IMR-90 (cell line): ENCODE data around the gene PAN3. TPM values are rescaled to one million over a fixed set of nuclear protein-coding genes. Genes with fewer than 3 reads are reported as not detected.

ENCODE experiments used
- ATAC-seq: fragments of 200-7000 bp; cut with Tn5 transposase; 2 replicates; pipeline ENCODE4 v1.9.1; 2020; ENCODE audit warnings: low read depth, mild to moderate bottlenecking, moderate library complexity
- BruUV-seq: library from RNA; stranded (reverse); fragments of 400-500 nt; replicated peaks from 2 replicates; lab custom pipeline; 2021; lab: Mats Ljungman, UMichigan
- CTCF ChIA-PET: fragments of 300-600 bp; formaldehyde crosslinking; extraction: SDS; loops from one replicate; lab custom pipeline; 2021; ENCODE audit warnings: antibody characterized with exemption; lab: Yijun Ruan, JAX
- POLR2A ChIA-PET: fragments of 300-600 bp; sonication (Branson Sonifier 250); formaldehyde crosslinking; loops from one replicate; lab custom pipeline; 2022; ENCODE audit warnings: antibody characterized with exemption; ENCODE audit not compliant: unreplicated experiment; lab: Charles Lee
- DNase-seq: peaks from one replicate; pipeline ENCODE4 v3.0.0; 2013
- H2AFZ ChIP-seq: replicated peaks from 2 replicates; pipeline ENCODE3; 2013; ENCODE audit warnings: low read length, mild to moderate bottlenecking; ENCODE audit not compliant: poor library complexity
- H2AK5ac ChIP-seq: 2 replicates; pipeline ENCODE4 v1.6.1; 2013; ENCODE audit warnings: low read depth, low read length, inconsistent platforms
- H2AK9ac ChIP-seq: replicated peaks from 2 replicates; pipeline ENCODE3; 2013; ENCODE audit warnings: mild to moderate bottlenecking, low read depth, low read length, moderate library complexity; ENCODE audit not compliant: poor library complexity
- H2BK120ac ChIP-seq: 2 replicates; pipeline ENCODE4 v1.6.1; 2013; ENCODE audit warnings: low read depth, low read length, inconsistent platforms
- H2BK15ac ChIP-seq: 3 replicates; pipeline ENCODE4 v1.6.1; 2013; ENCODE audit warnings: low read depth, low read length, inconsistent platforms
- H2BK20ac ChIP-seq: 2 replicates; pipeline ENCODE4 v1.6.1; 2013; ENCODE audit warnings: low read depth, mild to moderate bottlenecking, inconsistent platforms, low read length, moderate library complexity
- H2BK5ac ChIP-seq: 2 replicates; pipeline ENCODE4 v1.6.1; 2013; ENCODE audit warnings: mild to moderate bottlenecking, low read depth, low read length, inconsistent platforms; ENCODE audit not compliant: poor library complexity, severe bottlenecking
- H3K14ac ChIP-seq: replicated peaks from 2 replicates; pipeline ENCODE4 v1.6.1; 2013; ENCODE audit warnings: low read depth, low read length, inconsistent platforms
- H3K18ac ChIP-seq: 2 replicates; pipeline ENCODE4 v1.6.1; 2013; ENCODE audit warnings: low read depth, low read length, control low read depth
- H3K23ac ChIP-seq: 2 replicates; pipeline ENCODE4 v1.6.1; 2013; ENCODE audit warnings: low read depth, low read length, inconsistent platforms
- H3K27ac ChIP-seq: 2 replicates; pipeline ENCODE4 v1.5.1; 2013; ENCODE audit warnings: mild to moderate bottlenecking, control low read depth, low read length; ENCODE audit not compliant: insufficient read depth
- H3K27me3 ChIP-seq: 2 replicates; pipeline ENCODE4 v1.6.1; 2013; ENCODE audit warnings: low read length; ENCODE audit not compliant: control insufficient read depth, insufficient read depth
- H3K36me3 ChIP-seq: 2 replicates; pipeline ENCODE4 v1.6.1; 2013; ENCODE audit warnings: low read length, mixed read lengths; ENCODE audit not compliant: control insufficient read depth, insufficient read depth
- H3K4ac ChIP-seq: 2 replicates; pipeline ENCODE4 v1.6.1; 2013; ENCODE audit warnings: low read depth, low read length, inconsistent platforms
- H3K4me1 ChIP-seq: 2 replicates; pipeline ENCODE4 v1.6.1; 2013; ENCODE audit warnings: low read length, mixed read lengths; ENCODE audit not compliant: control insufficient read depth, insufficient read depth
- H3K4me2 ChIP-seq: 2 replicates; pipeline ENCODE4 v1.6.1; 2013; ENCODE audit warnings: low read depth, mild to moderate bottlenecking, control low read depth, low read length, moderate library complexity
- H3K4me3 ChIP-seq: 2 replicates; pipeline ENCODE4 v1.5.1; 2013; ENCODE audit warnings: low read depth, mild to moderate bottlenecking, control low read depth, low read length, moderate library complexity; ENCODE audit not compliant: insufficient read depth
- H3K56ac ChIP-seq: 2 replicates; pipeline ENCODE4 v1.6.1; 2013; ENCODE audit warnings: low read length, inconsistent platforms; ENCODE audit not compliant: insufficient read depth; ENCODE audit errors: extremely low read depth
- H3K79me1 ChIP-seq, 2 experiments: 2 replicates each; pipeline ENCODE4 v1.6.1; 2013; ENCODE audit warnings: low read length in 2 of 2, inconsistent platforms in 1 of 2, low read depth in 1 of 2
- H3K9ac ChIP-seq: 2 replicates; pipeline ENCODE4 v1.6.1; 2013; ENCODE audit warnings: low read depth, low read length, control low read depth
- H3K9me1 ChIP-seq: 2 replicates; pipeline ENCODE4 v1.6.1; 2013; ENCODE audit warnings: low read length, inconsistent platforms; ENCODE audit not compliant: insufficient read depth
- H3K9me3 ChIP-seq: 2 replicates; pipeline ENCODE4 v1.6.1; 2013; ENCODE audit warnings: low read length; ENCODE audit not compliant: control insufficient read depth, insufficient read depth
- H4K20me1 ChIP-seq: 2 replicates; pipeline ENCODE4 v1.6.1; 2013; ENCODE audit warnings: low read length, inconsistent platforms; ENCODE audit not compliant: insufficient read depth
- H4K5ac ChIP-seq: 2 replicates; pipeline ENCODE4 v1.6.1; 2013; ENCODE audit warnings: mild to moderate bottlenecking, low read depth, low read length, control low read depth
- H4K8ac ChIP-seq, 2 experiments: 2 replicates each; pipeline ENCODE4 v1.6.1; 2013; ENCODE audit warnings: low read depth in 2 of 2, low read length in 2 of 2, control low read depth in 1 of 2, inconsistent platforms in 1 of 2
- H4K91ac ChIP-seq: 2 replicates; pipeline ENCODE4 v1.6.1; 2013; ENCODE audit warnings: low read depth, low read length, inconsistent platforms; ENCODE audit not compliant: insufficient read depth
- BHLHE40 ChIP-seq: fragments of 150-350 bp; IDR thresholded peaks from 2 replicates; pipeline ENCODE4 v1.6.1; 2016; ENCODE audit warnings: mild to moderate bottlenecking, low read depth, low read length
- CEBPB ChIP-seq: IDR thresholded peaks from 2 replicates; pipeline ENCODE4 v1.6.1; 2012; ENCODE audit warnings: low read depth, low read length, improper control_type of control experiment
- CHD1 ChIP-seq: IDR thresholded peaks from 2 replicates; pipeline ENCODE4 v1.6.1; 2012; ENCODE audit warnings: low read depth, low read length, improper control_type of control experiment
- FOS ChIP-seq: fragments of 150-350 bp; IDR thresholded peaks from 2 replicates; pipeline ENCODE4 v1.6.1; 2016; ENCODE audit warnings: low read depth, low read length
- MAFK ChIP-seq: IDR thresholded peaks from 2 replicates; pipeline ENCODE4 v1.6.1; 2012; ENCODE audit warnings: low read depth, low read length, improper control_type of control experiment
- MXI1 ChIP-seq: IDR thresholded peaks from 2 replicates; pipeline ENCODE4 v1.6.1; 2012; ENCODE audit warnings: low read depth, mild to moderate bottlenecking, low read length, moderate library complexity, borderline replicate concordance
- NFE2L2 ChIP-seq: fragments of 150-350 bp; IDR thresholded peaks from 2 replicates; pipeline ENCODE4 v1.6.1; 2016; ENCODE audit warnings: low read depth, mild to moderate bottlenecking, low read length
- RAD21 ChIP-seq: IDR thresholded peaks from 2 replicates; pipeline ENCODE4 v1.6.1; 2012; ENCODE audit warnings: low read length, improper control_type of control experiment
- RCOR1 ChIP-seq: IDR thresholded peaks from 2 replicates; pipeline ENCODE4 v1.6.1; 2012; ENCODE audit warnings: mild to moderate bottlenecking, low read length, improper control_type of control experiment; ENCODE audit not compliant: insufficient replicate concordance
- RFX5 ChIP-seq: IDR thresholded peaks from 2 replicates; pipeline ENCODE4 v1.8.0; 2012; ENCODE audit warnings: low read depth, mild to moderate bottlenecking, low read length, moderate library complexity
- SMC3 ChIP-seq: fragments of 150-350 bp; IDR thresholded peaks from 2 replicates; pipeline ENCODE4 v1.6.1; 2016; ENCODE audit warnings: low read depth, mild to moderate bottlenecking, antibody characterized with exemption, low read length, moderate library complexity
- whole genome bisulfite sequencing, 2 experiments: methylation state at CpG; one replicate each; pipeline versions ENCODE4 v1.1.5 to v1.1.7; 2013; ENCODE audit warnings: missing lambda C conversion rate in 2 of 2; ENCODE audit not compliant: insufficient read length in 1 of 2; ENCODE audit errors: extremely low coverage in 2 of 2; 5-methylcytosine and 5-hydroxymethylcytosine counted together
- dilution Hi-C: fragments of 300-500 bp; cut with HindIII; formaldehyde crosslinking; loops from one replicate; pipeline ENCODE4 v1.14.3; 2018; ENCODE audit warnings: low sequenced_read_pairs; ENCODE audit not compliant: unreplicated experiment
- in situ Hi-C: fragments of 300-500 bp; cut with MboI; formaldehyde crosslinking; loops from 3 replicates; pipeline ENCODE4 v1.14.3; 2019; ENCODE audit warnings: low sequenced_read_pairs, inconsistent platforms, mixed read lengths
- intact Hi-C: fragments of 100-400 bp; cut with micrococcal nuclease; formaldehyde crosslinking; loops from 2 replicates; pipeline ENCODE4 v1.10.0; 2022
- polyA plus RNA-seq, 3 experiments: library from polyadenylated mRNA; depleted of rRNA; stranded (reverse); fragments of >200 nt; gene quantifications; 2 replicates each; pipeline ENCODE4 v1.2.3, GENCODE V29; 2012; ENCODE audit warnings: low replicate concordance in 1 of 3
- total RNA-seq: library from RNA; depleted of rRNA; stranded (reverse); fragments of >200 nt; gene quantifications from 2 replicates; pipeline ENCODE4 v1.2.3, GENCODE V29; 2012
- TF ChIP-seq, protein P1 (sequence below): fragments of 150-350 bp; IDR thresholded peaks from 2 replicates; pipeline ENCODE4 v1.6.1; 2016; ENCODE audit warnings: low read depth, mild to moderate bottlenecking, low read length, moderate library complexity, borderline replicate concordance
- TF ChIP-seq, protein P2 (sequence below): fragments of 150-350 bp; IDR thresholded peaks from 2 replicates; pipeline ENCODE4 v1.6.1; 2017; ENCODE audit warnings: mild to moderate bottlenecking, antibody characterized with exemption, low read length, low read depth
- TF ChIP-seq, protein P3 (sequence below): conservative IDR thresholded peaks from 2 replicates; pipeline ENCODE4 v1.5.1; 2012; ENCODE audit warnings: mild to moderate bottlenecking, low read depth, low read length, improper control_type of control experiment

PAN3 gene
- total and polyA plus RNA-seq, 2 of the 4 experiments (the other 2 are of a cell fraction), result 6.6 to 15.1 TPM

DNA sequence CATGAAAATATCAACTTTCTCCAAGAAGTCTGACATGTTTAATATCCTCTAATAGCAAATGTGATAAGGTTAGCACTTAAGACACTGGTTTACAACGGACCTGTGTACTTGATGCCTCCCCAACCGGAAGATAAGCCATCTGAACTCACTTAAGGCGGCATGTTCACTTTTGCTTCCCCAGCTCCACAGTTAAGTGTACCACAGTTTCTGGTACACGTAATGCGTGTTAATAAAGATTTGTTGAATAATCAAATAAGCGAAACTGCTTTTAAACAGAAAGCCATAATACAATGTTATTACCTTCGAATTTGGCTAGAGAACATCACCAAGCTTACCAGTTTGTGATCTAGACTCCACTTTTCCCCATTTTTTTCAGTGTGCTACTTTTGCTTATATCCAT, 1.4 kb upstream of the PAN3 start:
- Histone ChIP-seq H3K23ac (peak overlapping the region; percentile 1; the same call in 1 of the 2 replicates), H3K9me3 (no peaks in the 10 kb centered on the region), H3K4ac (peak overlapping the region; percentile 36; the same call in 1 of the 2 replicates), H3K18ac (no peak overlapping the region), H3K79me1 (peaks cover 9 to 41% of the 10 kb centered on the region in 2 experiments), H2BK20ac (no peak overlapping the region), H3K27ac (no peak overlapping the region), H4K20me1 (peaks cover 27% of the 10 kb centered on the region), H3K14ac (no peak overlapping the region), H4K91ac (no peak overlapping the region), H2AK5ac (no peak overlapping the region), H2BK15ac (no peak overlapping the region), H4K8ac (peak overlapping the region in 1 of 2 experiments; percentile 11; a peak in 2 of 4 replicates), H3K4me3 (peak overlapping the region; percentile 28; the same call in 1 of the 2 replicates), H3K36me3 (no peaks in the 10 kb centered on the region), H3K4me2 (peak overlapping the region; percentile 83), H2AFZ (no peak overlapping the region), H3K9me1 (no peaks in the 10 kb centered on the region; the same call in 1 of the 2 replicates), H2AK9ac (no peak overlapping the region), H3K27me3 (no peaks in the 10 kb centered on the region), H3K56ac (no peak overlapping the region), H2BK120ac (no peak overlapping the region), H3K4me1 (peaks cover 3% of the 10 kb centered on the region; the same call in 1 of the 2 replicates), H4K5ac (no peak overlapping the region; the same call in 1 of the 2 replicates), H3K9ac (peak overlapping the region; percentile 34; the same call in 1 of the 2 replicates), H2BK5ac (no peak overlapping the region)
- no TSS peak for BruUV-seq
- dilution Hi-C loops, result no loop called here
- intact Hi-C loops, result loop anchor here (5.0 kb wide), 3 partner anchors 140 to 340 kb away; no protein-coding TSS in a partner anchor
- 85% methylated on average over 2 of the region's 7 CpGs; no CpG with 5 or more reads in 1 of the 2 experiments for WGBS, 2 experiments
- POLR2A ChIA-PET, result no interaction called here
- CTCF ChIA-PET, result interaction anchor here (0.6 kb wide), 1 partner anchor 70 kb away, joined by 6 read pairs; no protein-coding TSS in a partner anchor
- DNase-seq (no peak), ATAC-seq (no peak)
- no peak for TF ChIP-seq CEBPB
- TF ChIP-seq SMC3, result no peak
- TF ChIP-seq, protein P1, sequence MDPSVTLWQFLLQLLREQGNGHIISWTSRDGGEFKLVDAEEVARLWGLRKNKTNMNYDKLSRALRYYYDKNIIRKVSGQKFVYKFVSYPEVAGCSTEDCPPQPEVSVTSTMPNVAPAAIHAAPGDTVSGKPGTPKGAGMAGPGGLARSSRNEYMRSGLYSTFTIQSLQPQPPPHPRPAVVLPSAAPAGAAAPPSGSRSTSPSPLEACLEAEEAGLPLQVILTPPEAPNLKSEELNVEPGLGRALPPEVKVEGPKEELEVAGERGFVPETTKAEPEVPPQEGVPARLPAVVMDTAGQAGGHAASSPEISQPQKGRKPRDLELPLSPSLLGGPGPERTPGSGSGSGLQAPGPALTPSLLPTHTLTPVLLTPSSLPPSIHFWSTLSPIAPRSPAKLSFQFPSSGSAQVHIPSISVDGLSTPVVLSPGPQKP, result no peak
- TF ChIP-seq, protein P2, sequence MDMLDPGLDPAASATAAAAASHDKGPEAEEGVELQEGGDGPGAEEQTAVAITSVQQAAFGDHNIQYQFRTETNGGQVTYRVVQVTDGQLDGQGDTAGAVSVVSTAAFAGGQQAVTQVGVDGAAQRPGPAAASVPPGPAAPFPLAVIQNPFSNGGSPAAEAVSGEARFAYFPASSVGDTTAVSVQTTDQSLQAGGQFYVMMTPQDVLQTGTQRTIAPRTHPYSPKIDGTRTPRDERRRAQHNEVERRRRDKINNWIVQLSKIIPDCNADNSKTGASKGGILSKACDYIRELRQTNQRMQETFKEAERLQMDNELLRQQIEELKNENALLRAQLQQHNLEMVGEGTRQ, result no peak
- no peak for TF ChIP-seq MXI1
- TF ChIP-seq BHLHE40, result no peak
- TF ChIP-seq, protein P3, sequence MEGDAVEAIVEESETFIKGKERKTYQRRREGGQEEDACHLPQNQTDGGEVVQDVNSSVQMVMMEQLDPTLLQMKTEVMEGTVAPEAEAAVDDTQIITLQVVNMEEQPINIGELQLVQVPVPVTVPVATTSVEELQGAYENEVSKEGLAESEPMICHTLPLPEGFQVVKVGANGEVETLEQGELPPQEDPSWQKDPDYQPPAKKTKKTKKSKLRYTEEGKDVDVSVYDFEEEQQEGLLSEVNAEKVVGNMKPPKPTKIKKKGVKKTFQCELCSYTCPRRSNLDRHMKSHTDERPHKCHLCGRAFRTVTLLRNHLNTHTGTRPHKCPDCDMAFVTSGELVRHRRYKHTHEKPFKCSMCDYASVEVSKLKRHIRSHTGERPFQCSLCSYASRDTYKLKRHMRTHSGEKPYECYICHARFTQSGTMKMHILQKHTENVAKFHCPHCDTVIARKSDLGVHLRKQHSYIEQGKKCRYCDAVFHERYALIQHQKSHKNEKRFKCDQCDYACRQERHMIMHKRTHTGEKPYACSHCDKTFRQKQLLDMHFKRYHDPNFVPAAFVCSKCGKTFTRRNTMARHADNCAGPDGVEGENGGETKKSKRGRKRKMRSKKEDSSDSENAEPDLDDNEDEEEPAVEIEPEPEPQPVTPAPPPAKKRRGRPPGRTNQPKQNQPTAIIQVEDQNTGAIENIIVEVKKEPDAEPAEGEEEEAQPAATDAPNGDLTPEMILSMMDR, result no peak
- TF ChIP-seq NFE2L2, result no peak
- no peak for TF ChIP-seq RAD21
- no peak for TF ChIP-seq CHD1
- TF ChIP-seq MAFK, result no peak
- no peak for TF ChIP-seq FOS
- TF ChIP-seq RCOR1, result no peak
- no peak for TF ChIP-seq RFX5
- in situ Hi-C loops, result no loop called here
